Left renal cortex interstitium (tissue), 4 donors: ENCODE measurements around the gene KRT40. TPM values are rescaled to one million over a fixed set of nuclear protein-coding genes. Genes with fewer than 3 reads are reported as not detected.

Experiments
- DNase-seq, 4 donors: peaks; one replicate each; pipeline ENCODE4 v3.0.0-alpha.2; 2013; ENCODE audit warnings: low read depth in 4 of 4, low spot score in 2 of 4, missing footprints in 1 of 4
- polyA plus RNA-seq, 4 donors: library from polyadenylated mRNA; unstranded; fragments of 120-200 nt; gene quantifications; one replicate each; pipeline ENCODE4 v1.2.1, GENCODE V29; 2013; ENCODE audit not compliant: insufficient read length in 4 of 4

Gene KRT40
- polyA plus RNA-seq, 4 donors = 0.08 TPM; not detected in 3

DNA sequence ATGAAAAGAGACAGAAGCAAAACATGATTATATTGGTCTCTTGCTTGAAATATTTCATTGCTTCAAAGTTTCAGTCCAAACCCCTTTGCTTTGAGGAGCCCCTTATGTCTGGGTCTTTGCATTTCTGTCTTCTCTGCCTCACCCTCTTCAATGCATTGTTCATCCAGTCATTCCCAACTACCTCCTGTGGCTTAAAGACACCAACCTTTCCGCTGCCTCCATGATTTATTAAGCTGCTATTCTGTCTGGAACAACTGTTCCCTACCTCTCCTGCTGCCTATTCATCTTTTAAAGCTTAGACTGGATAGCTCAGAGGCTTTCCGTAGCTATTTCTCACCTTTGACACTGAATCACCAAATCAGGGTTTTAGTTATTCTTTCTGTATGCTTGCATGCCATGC is 13.2 kb upstream of the KRT40 start:
- DNase-seq = no peak

DNA sequence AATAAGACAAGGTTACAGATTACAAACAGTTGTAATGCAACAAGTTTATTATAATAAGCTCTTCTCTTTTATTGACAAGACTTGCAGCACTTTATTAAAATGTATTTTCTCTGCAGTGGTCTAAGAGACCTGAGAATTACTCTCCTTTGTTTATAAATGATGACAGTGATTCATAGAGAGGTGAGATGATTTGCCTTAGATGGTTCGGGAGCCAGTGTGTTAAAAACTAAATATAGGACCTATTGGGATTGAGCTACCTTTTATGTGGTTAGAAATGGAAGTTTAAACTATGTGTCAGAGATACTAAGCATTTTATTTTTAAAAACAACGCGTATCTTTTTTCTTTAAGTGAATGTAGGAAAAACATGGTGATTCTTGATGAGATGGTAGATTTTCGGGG is 12.7 kb upstream of the KRT40 start:
- DNase-seq = no peak

DNA sequence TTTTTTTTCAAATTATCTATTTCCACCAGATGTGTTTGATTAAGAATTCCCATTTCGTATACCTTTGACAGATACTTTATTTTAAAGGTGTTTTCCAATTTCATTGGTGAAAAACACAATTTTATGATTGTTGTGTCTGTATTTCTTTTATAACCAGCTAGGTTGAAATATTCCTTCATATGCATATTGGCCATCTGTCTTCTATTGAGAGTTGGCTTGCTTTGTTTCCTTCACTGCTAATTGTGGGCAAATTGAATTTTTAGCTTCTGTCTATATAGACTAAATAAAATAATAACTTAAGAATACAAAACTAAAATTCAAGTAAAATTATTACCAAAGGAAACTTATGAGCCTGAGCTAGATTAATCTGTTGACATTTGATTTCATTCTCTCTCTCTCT is 11.0 kb upstream of the KRT40 start:
- DNase-seq = no peak

DNA sequence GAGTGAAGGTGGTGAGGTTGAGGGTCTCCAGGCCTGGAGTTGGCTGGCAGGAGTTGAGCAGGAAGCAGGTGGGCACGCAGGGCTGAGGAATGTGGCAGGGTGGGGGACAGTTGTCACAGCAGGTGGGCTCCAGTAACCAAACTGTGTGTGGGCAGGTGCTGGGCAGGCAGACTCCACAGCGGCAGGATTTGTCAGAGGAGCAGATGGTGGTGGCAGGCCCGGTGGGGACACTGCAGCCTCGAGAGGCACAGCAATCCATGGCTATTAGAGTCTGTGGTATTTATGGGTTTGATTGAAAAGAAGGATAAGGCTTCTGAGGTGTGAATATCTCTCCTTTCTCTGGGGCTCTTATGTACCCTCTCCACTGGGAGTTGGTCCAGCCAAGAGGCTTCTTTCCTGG is 9.7 kb upstream of the KRT40 start, which contains the start of gene KRTAP3-3:
KRTAP3-3 (minus strand) TSS at position 326 of the 400 bp plus-strand sequence; CDS start at position 259, 67 bp downstream.
- DNase-seq = no peak

DNA sequence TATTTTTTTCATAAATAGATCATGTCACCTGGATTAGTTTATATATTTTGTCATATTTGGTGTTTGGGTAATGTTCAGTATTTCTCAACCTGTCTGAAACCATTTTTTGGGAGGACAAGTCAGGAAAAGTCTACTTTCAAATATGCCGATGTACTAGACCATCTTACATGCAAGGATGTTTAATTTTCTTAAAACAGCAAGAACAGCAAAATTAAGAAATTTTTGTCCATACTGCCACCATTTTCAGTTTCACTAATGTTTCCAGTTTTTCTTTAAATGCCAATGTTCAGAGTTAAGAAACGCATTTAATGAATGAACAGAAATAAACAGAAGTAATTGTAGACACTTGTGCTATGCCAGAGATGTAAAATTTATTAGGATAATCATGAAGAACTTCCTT is 9.0 kb upstream of the KRT40 start:
- DNase-seq = no peak

DNA sequence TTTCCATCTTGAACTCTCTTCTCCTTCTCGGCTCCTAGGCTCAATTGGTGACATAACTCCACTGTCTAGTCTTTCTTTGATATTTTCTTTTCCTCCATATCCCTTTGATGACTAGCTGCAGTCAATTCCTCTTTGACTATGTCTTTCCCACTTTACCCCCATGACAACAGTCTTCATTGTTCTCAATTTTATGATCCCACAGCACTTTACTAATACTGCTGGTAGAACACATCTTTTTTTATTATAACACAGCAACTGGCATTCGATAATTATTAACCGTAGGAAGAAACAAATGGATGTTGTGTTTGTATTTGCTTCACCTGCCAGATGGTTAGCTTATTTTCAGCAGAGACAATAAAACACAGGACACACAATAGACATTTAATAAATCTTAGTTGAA is 8.5 kb upstream of the KRT40 start:
- no peak for DNase-seq

DNA sequence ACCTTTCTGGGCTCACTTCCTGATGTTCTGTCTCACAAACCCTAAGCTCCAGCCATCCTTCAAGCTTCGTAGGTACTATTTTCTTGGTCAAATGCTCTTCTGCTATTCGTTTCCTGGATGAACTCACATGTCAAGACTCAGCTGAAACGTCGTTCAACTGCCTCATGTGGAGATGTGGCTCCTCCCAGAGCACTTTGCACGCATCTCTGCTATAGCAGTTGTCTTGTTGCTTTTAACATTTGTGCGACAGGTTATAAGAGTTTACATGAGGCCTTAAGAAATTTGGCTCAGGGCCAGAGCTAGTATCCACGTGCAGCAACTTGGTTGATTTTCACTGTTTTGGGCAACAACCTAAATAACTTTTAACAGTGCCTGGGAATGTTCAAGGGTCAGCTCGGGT is 2.8 kb upstream of the KRT40 start:
- DNase-seq = no peak

DNA sequence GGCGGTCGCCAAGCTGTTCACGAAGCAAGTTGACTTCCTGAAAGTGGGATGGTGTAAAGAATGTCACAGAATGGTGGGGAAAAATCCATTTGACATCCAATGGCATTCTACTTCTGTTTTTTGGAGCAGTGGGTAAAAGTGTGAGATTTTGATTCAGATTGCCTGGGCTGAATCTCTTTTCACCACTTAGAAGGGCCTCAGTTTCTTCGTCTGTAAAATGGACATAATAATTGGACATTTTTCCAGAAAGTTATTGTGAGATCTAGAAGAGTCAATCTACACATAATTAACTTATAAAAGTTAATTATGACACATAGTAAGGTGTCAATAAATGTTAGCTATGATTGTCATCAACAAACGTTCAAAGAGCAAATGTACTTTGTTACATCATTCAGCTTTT is 3.0 kb downstream of the KRT40 start:
- DNase-seq = no peak

DNA sequence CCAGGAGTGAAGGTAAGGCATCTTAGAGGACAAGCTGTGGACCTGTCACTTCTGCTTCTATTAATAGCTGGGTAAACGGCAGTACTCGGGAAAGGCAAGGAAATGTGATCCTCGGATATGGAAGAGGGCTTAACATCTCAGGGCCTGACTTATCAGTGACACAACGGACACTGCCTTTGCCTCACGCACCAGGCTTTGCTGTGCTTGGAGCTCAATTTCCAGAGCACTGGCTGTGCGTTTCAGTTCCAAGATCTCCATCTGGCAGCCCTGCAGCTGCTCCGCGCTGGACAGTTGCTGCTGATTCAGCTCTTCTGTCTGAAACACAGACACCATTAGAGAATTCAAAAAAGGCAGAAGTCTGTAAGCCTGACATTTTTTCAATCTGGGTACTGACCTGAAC is 3.5 kb downstream of the KRT40 start:
- DNase-seq = no peak

- DNase-seq = no peak
Observed at GRCh38 chr17:40980117-40980516, 4.0 kb downstream of the KRT40 start.

DNA sequence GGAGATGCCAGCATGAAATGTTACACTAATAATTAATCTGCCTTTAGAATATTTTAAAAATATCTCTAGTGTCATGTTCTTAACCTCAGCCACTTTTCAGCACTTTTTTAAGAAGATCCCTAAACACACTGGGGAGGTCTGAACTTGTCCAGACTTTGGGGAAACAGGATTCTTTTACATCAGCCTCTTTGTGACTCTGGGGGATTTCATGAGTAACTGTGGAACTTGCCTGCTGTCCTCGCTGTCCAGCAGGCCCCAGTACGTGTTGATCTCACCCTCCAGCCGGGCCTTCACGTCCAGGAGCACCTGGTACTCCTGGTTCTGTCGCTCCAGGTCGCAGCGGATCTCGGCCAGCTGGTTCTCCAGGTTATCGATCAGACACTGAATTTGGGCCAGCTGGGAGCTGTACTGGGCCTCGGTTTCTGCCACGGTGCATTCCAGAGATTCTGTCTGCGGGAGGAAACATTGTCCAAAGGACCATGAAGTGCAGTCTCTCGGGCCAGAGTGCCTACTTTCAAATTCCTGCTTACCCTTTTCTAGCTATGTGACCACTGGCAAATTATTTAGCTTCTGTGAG is 5.5 kb downstream of the KRT40 start:
- no peak for DNase-seq

- no peak for DNase-seq
Observed at GRCh38 chr17:40975516-40975915, 8.6 kb downstream of the KRT40 start.

DNA sequence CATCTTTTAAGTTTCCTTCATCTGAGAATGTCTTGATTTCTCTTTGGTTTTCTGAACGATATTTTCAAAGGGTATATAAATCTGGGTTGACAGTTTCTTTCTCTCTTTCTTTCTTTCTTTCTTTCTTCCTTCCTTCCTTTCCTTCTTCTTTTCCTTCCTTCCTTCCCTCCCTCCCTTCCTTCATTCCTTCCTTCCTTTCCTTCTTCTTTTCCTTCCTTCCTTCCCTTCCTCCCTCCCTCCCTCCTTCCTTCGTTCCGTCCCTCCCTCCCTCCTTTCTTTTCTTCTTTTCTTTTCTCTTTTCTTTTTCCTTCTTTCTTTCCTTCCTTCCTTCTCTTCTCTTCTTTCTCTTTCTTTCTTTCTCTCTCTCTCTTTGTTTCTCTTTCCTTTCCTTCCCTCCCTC is 9.8 kb downstream of the KRT40 start:
- no peak for DNase-seq

- no peak for DNase-seq
Observed at GRCh38 chr17:40967582-40967981, 16.5 kb downstream of the KRT40 start.

DNA sequence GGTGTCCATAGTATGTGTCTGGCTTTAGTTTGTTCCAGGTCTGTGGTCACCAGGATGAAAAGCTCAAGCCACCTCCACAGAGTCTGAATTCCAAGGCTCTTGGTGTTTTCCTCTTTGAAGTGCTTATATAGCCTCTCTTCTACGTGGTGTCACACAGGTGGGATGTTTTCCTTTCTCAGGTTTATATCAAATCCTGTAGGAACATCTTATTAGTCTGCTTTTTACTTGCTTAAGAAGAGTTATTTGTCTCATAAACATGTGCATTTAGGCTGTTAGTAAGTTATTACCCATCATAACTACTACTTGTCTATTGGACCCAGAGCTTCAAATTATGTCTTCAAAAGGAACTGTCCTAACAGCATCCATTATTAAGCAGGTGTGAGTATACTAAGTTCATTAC is 17.3 kb downstream of the KRT40 start, which contains the start of gene KRT39:
KRT39 (minus strand) TSS at position 101 of the 400 bp plus-strand sequence; CDS start at position 9, 92 bp downstream.
- no peak for DNase-seq

- DNase-seq = no peak
Observed at GRCh38 chr17:40963838-40964237, 20.3 kb downstream of the KRT40 start.

DNA sequence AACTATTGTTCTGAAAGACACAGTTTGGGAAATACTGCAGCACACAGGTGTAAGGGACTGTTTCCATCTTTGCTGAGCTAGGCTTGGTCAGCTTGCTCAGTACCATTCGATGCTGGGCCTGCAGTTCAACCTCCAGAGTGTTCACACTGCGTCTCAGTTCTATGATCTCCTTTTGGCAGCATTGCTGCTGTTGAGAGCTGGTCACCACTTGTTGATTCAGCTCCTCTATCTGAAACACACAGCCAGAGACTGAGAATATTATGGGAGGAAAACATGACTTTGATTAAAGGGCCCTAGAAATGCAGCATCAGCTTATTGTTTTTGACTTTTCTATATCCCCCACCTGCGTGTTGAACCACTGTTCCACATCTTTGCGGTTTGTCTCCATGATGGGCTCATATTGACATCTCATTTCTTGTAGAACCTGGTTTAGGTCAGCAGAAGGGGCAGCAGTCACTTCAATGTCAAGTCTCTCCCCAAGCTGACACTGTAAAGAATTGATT is 22.0 kb downstream of the KRT40 start:
- no peak for DNase-seq

GRCh38 chr17:40961591-40961990 is 22.5 kb downstream of the KRT40 start:
- DNase-seq = no peak

- DNase-seq = no peak
Observed at GRCh38 chr17:40960144-40960543, 24.0 kb downstream of the KRT40 start.

GRCh38 chr17:40958086-40958953 is 25.8 kb downstream of the KRT40 start:
- DNase-seq = no peak

DNA sequence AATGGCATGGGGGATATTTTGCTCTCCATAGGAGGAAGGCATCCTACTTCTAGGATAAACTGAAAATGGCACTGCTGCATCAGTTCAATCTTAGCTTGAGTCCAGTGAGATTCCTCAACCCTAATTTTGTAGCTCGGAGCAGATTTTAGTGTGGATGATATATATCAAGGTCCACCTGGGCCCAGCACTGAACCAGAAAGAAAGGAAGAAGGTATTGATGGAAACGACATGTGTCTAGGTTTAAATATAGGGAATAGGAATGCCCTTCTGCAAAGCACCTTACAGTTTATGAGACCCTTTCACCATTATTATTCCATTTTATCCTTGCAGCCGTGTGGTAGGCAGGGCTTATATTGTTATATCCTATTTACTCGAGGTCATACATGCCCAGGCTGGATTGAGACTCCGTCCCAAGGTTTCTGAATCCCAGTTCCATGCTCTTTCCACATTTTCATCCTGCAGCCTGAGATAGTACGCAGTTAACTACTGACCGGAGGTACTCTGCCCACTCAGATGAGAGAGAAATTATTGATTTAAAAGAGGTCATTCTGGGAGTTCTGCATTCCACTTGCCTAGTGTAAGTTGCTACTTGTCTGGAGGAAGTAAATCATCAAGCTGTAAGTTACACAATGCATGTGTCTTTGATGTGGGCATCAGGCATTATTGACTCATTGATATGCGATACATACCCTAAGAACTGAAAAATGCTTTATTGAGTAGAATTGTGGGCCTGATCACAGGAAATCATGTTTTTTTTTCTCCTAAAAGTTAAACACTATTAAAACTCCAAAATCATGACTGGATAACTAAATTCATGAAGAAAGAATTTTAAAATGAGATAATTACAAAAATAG is 27.5 kb downstream of the KRT40 start:
- DNase-seq = no peak
